ENCODE data around the gene RNU1-4.
"Not testable (repeated sequence)": the region's sequence is repeated elsewhere in the genome, so short reads cannot be mapped to it uniquely, and the experiment has no call there.

GRCh38 chr1:16699440-16699839, 40.9 kb upstream of the RNU1-4 start:
- TF ChIP-seq EZH2phosphoT487 (IDR thresholded peaks at IDR 0.05; ENCODE audit: low read depth); CTCF (IDR thresholded peaks at IDR 0.05; ENCODE audit: low read depth, low read length): not testable (repeated sequence)

All from OCI-LY3 (cell line).